Tibial artery (tissue), 4 donors: ENCODE data around the gene SMTN.

Experiments used
- DNase-seq, 2 donors: peaks; one replicate each; pipeline ENCODE4 v3.0.0-alpha.2; 2019
- H3K27ac ChIP-seq, 2 donors: fragments of 200-600 bp; sonication (generic) in 1 of 2; 1 replicate in 1 of 2; 2 replicates in 1 of 2; pipeline ENCODE4 v1.5.1; 2018 to 2019; ENCODE audit warnings: mild to moderate bottlenecking in 1 of 2
- H3K27me3 ChIP-seq, 2 donors: fragments of 200-600 bp; sonication (generic) in 1 of 2; one replicate each; pipeline versions ENCODE4 v1.5.1 to v1.6.0; 2016 to 2019
- H3K36me3 ChIP-seq, 3 donors: fragments of 200-600 bp; sonication (generic) in 2 of 3; one replicate each; pipeline ENCODE4 v1.5.1; 2016 to 2019; ENCODE audit warnings: mild to moderate bottlenecking in 2 of 3
- H3K4me1 ChIP-seq, 4 donors: fragments of 200-600 bp; sonication (generic) in 2 of 4; 1 replicate in 3 of 4; 2 replicates in 1 of 4; pipeline ENCODE4 v1.5.1; 2016 to 2019
- H3K4me3 ChIP-seq, 2 donors: fragments of 200-600 bp; sonication (generic) in 1 of 2; 1 replicate in 1 of 2; 2 replicates in 1 of 2; pipeline ENCODE4 v1.5.1; 2018 to 2019; ENCODE audit warnings: mild to moderate bottlenecking in 2 of 2
- H3K9me3 ChIP-seq, 3 donors: fragments of 200-600 bp; sonication (generic) in 1 of 3; one replicate each; pipeline ENCODE4 v1.5.1; 2016 to 2019
- intact Hi-C: fragments of 100-400 bp; cut with DNase I; formaldehyde crosslinking; loops from one replicate; pipeline ENCODE4 v1.15.0; 2023; ENCODE audit warnings: low total_unique reads
- TF ChIP-seq, protein P1 (sequence below), 2 experiments: fragments of 200-600 bp in 1 of 2; fragments of 450-650 bp in 1 of 2; IDR thresholded peaks; one replicate each; pipeline ENCODE4 v1.5.1; 2017 to 2019; ENCODE audit warnings: antibody characterized with exemption in 2 of 2, mild to moderate bottlenecking in 1 of 2, moderate library complexity in 1 of 2

SMTN gene

DNA sequence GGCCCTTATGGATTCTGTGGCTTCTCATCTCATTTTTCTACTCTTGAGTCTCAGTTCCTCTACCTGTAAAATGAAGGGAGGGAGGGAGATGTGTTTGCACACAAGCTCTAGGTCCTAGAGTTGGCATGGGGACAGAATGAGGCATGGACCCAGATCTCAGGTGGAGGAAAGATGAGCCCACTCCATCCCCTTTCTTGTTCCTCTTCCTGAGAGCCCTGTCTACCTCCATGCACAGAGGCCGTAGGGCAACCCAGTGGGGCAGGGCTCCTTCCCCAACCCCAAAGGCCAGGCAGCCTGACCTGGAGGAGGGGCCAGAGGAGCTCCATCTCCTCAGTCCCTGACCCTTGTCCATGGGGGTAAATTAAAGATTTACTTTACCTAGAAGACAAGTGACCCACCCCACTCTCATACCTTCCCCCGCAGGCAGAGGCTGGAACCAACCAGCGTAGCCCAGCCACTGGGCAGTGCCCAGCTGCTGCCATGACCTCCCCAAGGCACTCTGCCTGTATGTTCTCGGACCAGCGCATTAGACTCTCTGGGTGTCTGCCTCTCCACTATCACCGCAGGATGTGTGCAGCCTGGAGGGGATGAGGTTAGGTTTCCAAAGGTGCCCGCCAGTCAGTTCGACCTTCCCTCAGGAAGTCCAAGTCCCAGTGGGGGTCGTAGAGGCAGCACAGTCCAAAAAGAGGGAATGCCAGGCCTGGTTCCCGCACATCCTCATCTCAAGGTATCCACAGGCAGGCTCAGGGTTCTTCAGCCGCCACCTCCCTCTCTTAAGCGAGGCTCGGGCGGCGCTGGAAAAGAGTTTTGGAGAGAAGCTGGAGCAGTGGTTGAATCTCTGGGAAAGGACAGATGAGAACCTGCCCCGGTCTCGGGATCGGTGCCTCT is 3.0 kb downstream of the SMTN start:
- H3K36me3 ChIP-seq: peaks cover 53 to 58% (median 54%) of the 10 kb centered on the region in 3 donors
- no peaks in the 10 kb centered on the region for H3K9me3 ChIP-seq
- intact Hi-C loops: loop anchor here (2.0 to 5.0 kb wide), 2 partner anchors 47 to 115 kb away; partner anchors contain the start of genes MORC2 and TUG1
- H3K4me1 ChIP-seq: peaks cover 0 to 74% (median 63%) of the 10 kb centered on the region in 4 donors
- TF ChIP-seq, protein P1, sequence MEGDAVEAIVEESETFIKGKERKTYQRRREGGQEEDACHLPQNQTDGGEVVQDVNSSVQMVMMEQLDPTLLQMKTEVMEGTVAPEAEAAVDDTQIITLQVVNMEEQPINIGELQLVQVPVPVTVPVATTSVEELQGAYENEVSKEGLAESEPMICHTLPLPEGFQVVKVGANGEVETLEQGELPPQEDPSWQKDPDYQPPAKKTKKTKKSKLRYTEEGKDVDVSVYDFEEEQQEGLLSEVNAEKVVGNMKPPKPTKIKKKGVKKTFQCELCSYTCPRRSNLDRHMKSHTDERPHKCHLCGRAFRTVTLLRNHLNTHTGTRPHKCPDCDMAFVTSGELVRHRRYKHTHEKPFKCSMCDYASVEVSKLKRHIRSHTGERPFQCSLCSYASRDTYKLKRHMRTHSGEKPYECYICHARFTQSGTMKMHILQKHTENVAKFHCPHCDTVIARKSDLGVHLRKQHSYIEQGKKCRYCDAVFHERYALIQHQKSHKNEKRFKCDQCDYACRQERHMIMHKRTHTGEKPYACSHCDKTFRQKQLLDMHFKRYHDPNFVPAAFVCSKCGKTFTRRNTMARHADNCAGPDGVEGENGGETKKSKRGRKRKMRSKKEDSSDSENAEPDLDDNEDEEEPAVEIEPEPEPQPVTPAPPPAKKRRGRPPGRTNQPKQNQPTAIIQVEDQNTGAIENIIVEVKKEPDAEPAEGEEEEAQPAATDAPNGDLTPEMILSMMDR (IDR thresholded peaks at IDR 0.05): no peak
- no peak for DNase-seq
- no peaks in the 10 kb centered on the region for H3K27me3 ChIP-seq
- H3K4me3 ChIP-seq: peak overlapping the region; percentile 90 to 92
- peak overlapping the region; percentile 99 to 100 for H3K27ac ChIP-seq

DNA sequence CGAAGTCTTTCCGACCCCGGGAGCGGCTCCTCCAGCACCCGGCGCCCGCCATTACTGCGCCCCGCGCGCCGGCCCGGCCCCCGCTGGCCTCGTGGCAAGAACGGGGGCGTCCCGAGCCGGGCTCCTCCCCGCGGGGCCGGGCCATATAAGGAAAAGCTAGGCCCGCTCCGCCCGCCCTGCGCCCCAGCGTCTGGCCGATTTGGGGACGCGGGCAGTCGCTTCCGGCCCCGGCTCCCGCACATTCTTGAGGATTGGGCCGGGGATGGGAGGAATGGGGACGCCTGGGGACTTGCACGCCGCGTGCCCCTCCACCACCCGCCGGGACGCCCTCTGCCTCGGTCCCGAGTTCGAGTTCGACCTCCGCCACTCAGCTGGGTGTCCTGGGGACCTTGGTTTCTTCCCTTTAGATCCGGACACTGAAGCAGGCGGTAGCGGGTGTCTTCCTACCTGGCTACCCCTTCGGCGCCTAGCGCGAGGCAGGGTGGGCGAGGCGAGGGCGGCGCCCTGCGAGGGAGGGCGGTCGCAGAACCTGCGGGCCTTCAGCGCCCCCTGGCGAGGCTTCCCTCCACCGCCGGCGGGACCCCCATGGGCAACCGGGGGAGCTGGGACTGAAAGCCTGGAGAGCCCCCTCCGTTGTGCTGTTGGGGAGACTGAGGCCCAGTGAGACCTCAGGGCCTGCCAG is 3.8 kb downstream of the SMTN start:
- Histone ChIP-seq H3K4me3 (peak overlapping the region; percentile 90 to 92), H3K36me3 (peaks cover 61 to 66% (median 61%) of the 10 kb centered on the region in 3 donors), H3K4me1 (peaks cover 0 to 81% (median 69%) of the 10 kb centered on the region in 4 donors), H3K27me3 (no peaks in the 10 kb centered on the region), H3K27ac (peak overlapping the region; percentile 99 to 100), H3K9me3 (no peaks in the 10 kb centered on the region)
- intact Hi-C loops: loop anchor here (1.0 to 5.0 kb wide), 2 partner anchors 48 to 138 kb away; no protein-coding TSS in a partner anchor
- peak; percentile 91 to 95 for DNase-seq
- TF ChIP-seq, protein P1 (IDR thresholded peaks at IDR 0.05): peak; percentile 82 to 88

DNA sequence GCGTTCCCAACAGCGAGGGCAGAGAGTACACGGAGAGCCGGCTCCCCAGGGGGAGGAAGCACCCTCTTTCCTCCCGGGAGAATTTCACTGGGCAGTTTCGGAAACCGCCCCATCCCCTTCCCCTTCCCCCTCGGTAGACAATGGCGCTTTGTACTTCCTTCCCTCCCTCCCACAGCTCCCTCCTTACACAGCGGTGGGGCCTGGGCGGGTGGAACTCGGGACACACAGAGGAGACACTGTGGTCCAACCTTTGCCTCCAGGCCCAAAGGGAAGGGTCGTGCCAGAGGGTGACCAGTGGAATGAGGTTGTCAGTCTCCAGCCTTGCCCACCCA is 4.3 kb downstream of the SMTN start:
- H3K4me1 ChIP-seq: peaks cover 0 to 78% (median 69%) of the 10 kb centered on the region in 4 donors

DNA sequence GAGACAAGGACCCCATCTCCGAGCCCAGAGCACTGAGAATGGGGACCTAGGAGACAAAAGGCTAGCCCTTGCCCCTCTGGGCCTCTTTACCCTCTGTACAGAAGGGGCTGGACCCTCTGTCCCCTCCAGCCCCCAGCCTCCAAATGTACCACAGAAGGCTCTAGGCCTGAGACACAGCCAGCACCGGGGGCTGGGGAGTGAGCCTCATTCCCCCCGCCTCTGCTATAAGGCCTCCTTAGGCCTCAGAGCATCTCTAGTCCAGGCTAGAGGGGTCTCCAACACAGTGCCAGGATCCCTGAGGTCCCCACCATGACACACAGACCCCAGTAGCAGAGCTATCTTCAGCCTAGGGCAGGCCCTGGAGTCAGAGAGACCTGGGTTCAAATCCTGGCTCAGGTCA is 4.8 kb downstream of the SMTN start:
- no peaks in the 10 kb centered on the region for H3K9me3 ChIP-seq
- H3K27me3 ChIP-seq: no peaks in the 10 kb centered on the region
- TF ChIP-seq, protein P1 (IDR thresholded peaks at IDR 0.05): no peak
- peak overlapping the region; percentile 90 to 92 for H3K4me3 ChIP-seq
- H3K36me3 ChIP-seq: peaks cover 66 to 76% (median 69%) of the 10 kb centered on the region in 3 donors
- DNase-seq: no peak
- H3K27ac ChIP-seq: peak overlapping the region; percentile 99 to 100
- H3K4me1 ChIP-seq: peaks cover 0 to 81% (median 71%) of the 10 kb centered on the region in 4 donors
- intact Hi-C loops: loop anchor here (1.0 kb wide), 1 partner anchor 139 kb away; no protein-coding TSS in a partner anchor

More for the DNA sequence above, 4.3 kb downstream of the SMTN start:
- H3K9me3 ChIP-seq: no peaks in the 10 kb centered on the region
- H3K27me3 ChIP-seq: no peaks in the 10 kb centered on the region
- peak in 1 of 2 donors; percentile 84 for DNase-seq
- intact Hi-C loops: loop anchor here (1.0 kb wide), 1 partner anchor 138 kb away; no protein-coding TSS in a partner anchor
- TF ChIP-seq, protein P1 (IDR thresholded peaks at IDR 0.05): peak in 1 of 2 experiments; percentile 0
- H3K4me3 ChIP-seq: peak overlapping the region; percentile 90 to 92
- peaks cover 62 to 71% (median 64%) of the 10 kb centered on the region in 3 donors for H3K36me3 ChIP-seq
- peak overlapping the region; percentile 99 to 100 for H3K27ac ChIP-seq

DNA sequence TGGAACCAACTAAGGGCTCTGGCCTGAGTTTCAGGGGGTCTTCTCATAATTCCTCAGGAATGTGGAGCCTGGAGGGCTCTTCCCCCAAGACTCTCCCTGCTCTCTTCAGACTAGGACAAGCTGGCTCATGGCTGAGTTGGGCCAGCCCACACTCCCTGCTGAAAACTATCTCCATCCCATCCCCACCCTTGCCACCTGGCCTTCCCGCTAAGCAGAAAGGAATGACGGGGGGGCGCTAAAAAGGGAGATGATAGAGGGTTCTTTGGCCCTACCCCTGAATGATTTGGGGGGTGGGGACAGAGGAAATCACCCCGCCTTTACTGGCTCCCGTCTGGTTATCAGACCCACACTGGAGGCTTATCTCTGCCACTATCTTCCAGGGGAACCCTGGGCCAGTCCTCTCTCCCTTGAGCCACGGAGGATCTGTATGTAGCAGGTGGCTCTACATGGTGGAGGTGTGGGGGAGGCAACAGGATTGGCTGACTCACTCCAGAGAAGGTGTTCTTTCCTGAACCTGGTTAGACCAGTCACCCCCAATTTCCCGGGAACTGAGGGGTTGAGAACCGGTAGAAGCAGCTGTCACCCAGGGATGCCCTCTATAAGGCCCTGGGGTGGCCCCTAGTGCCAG is 5.7 kb downstream of the SMTN start:
- DNase-seq: no peak
- Histone ChIP-seq H3K4me1 (peaks cover 0 to 90% (median 80%) of the 10 kb centered on the region in 4 donors), H3K27ac (peak overlapping the region; percentile 99 to 100), H3K27me3 (no peaks in the 10 kb centered on the region), H3K4me3 (peak overlapping the region; percentile 90 to 92), H3K36me3 (peaks cover 75 to 85% (median 78%) of the 10 kb centered on the region in 3 donors), H3K9me3 (no peaks in the 10 kb centered on the region)
- intact Hi-C loops: no loop called here
- TF ChIP-seq, protein P1 (IDR thresholded peaks at IDR 0.05): no peak
